Right renal pelvis (tissue), 4 donors: Measurements from ENCODE around the gene STK40. TPM values are rescaled to one million over a fixed set of nuclear protein-coding genes. Genes with fewer than 3 reads are reported as not detected.

Source experiments
- DNase-seq, 4 donors: peaks; one replicate each; pipeline ENCODE4 v3.0.0-alpha.2; 2013; ENCODE audit warnings: low read depth in 4 of 4, low spot score in 3 of 4, missing footprints in 1 of 4
- polyA plus RNA-seq, 4 donors: library from polyadenylated mRNA; unstranded; fragments of 120-200 nt; gene quantifications; one replicate each; pipeline ENCODE4 v1.2.1, GENCODE V29; 2013; ENCODE audit not compliant: insufficient read length in 4 of 4

The STK40 gene
- polyA plus RNA-seq, 4 donors, result 40.8 to 48.2 (median 43.7) TPM

GRCh38 chr1:36398370-36398977, 12.8 kb upstream of the STK40 start:
- DNase-seq, result no peak

DNA sequence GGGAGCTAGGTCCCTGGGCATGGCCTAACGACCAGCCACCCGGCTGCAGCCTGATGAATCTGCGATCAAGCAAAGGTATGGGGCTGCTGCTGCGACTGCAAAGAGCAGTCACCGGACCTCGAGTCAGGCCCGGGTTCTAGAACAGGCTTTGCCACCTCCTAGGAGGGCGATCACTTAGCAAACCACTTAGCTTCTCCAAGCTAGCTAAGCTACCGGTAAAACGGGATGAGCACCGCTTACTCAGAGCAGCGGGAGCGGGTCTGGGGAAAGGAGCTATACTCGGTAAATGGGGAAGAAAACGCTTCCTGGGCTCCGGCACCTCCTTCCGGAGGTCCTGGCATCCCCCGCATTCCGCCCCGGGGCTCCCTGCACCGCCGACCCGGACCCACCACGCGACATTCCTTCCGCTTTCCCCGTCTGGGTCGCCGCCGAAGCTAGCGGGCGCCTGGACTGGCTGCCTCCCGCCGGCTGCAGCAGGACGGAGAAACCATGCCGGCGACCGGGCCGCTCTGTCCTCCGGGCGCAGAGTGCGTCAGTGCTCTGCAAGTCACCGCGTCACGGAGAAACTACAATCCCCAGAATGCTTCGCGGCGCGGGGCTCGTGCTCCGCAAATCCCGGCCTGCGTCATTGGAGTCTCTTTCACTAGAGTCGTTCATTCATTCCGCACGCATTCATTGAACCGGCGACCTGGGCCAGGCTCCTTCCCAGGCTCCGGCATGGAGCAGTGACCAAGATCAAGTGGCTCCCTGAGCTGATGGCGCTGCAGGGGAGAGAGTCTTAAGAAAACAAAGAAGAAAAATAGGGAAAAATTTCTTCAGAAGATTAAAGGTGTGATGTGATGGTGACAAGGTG, 11.9 kb upstream of the STK40 start, which contains the start of gene LSM10:
LSM10 (minus strand) TSS at position 531 of the 853 bp plus-strand sequence. CDS start 3,779 bp downstream, outside the sequence.
- peak; percentile 85 to 93 (median 90) for DNase-seq

GRCh38 chr1:36397083-36397377, 11.3 kb upstream of the STK40 start:
- DNase-seq, result no peak

GRCh38 chr1:36396359-36396758, 10.6 kb upstream of the STK40 start:
- no peak for DNase-seq

- DNase-seq, result no peak
Measured at GRCh38 chr1:36393686-36394085, 8.0 kb upstream of the STK40 start.

DNA sequence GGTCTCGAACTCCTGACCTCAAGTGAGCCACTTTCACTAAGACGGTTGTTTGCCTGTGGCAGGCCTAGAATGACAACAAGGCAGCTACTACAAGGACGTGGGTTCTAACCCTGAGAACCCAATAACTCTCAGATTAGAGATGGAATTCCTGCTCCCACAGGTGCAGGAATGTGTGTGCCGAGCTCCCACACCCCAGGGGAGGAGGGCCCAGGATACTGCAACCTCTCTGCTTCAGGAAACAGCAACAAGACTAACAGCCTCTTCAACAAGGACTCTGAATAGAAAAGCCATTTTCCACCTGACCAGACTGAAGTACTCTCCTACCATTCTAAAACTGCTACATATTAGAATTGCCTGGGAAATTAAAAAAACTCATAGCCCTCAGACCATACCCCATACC, 7.1 kb upstream of the STK40 start:
- DNase-seq, result no peak

GRCh38 chr1:36391271-36391670, 5.5 kb upstream of the STK40 start:
- no peak for DNase-seq

DNA sequence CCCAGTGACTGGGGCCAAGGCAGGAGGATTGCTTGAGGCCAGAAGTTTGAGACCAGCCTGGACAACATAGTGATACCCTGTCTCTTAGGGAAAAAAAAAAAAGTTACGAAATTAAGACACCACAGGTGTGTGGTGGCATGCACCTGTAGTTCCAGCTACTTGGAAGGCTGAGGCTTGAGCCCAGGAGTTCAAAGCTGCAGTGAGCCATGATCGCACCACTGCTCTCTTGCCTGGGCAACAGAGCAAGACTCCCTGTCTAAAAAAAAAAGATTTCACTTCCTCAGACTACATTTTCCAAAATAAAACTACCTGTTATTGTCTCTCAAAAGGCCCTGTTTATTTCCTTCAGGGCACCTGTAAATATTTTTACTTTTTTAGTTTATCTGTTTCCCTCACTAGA, 4.7 kb upstream of the STK40 start:
- DNase-seq, result no peak

- no peak for DNase-seq
Measured at GRCh38 chr1:36389999-36390398, 4.3 kb upstream of the STK40 start.

- no peak for DNase-seq
Measured at GRCh38 chr1:36389261-36389660, 3.5 kb upstream of the STK40 start.

- no peak for DNase-seq
Measured at GRCh38 chr1:36387141-36387949, 1.6 kb upstream of the STK40 start.

DNA sequence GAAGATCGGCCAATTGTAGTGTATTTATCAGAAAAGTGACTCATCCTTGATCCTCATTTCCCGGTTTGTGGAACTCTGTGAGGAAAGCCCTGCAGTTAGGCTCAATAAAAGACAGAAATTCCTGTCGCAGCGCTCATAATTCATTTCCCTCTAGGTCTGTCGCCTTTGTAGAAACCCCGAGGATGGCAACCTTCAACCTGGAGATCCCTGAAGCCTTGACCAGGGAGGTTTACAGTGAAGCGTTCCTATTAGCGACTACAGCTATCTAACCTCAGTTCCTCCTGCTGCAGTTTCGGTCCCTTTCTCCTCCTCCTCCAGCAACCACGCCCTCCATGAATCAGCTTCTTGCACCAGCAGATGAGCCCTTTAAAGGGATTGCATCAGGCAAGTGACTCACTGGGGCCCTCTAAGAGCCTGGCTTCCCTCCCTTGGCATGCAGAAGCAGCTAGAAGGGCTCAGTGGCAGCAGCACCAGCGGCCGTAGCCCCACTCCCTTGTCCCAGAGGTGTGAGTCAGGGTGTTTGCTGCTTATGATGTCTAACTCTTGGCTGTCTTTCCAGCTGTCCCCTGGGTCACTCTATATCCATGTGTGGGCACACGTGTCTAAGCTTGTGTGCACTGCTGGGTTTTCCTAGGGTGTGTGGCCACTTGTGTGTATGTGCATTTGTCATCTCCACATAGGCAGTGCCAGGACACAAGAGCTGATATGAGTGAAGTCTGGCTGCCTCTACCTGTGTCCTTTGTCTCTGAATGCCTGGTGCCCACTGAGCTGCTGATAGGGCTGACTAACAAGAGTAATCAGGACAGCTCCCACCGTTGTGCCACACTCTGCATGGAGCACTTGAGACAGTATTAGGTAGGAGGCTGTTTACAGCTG, 779 bp upstream of the STK40 start:
- no peak for DNase-seq

DNA sequence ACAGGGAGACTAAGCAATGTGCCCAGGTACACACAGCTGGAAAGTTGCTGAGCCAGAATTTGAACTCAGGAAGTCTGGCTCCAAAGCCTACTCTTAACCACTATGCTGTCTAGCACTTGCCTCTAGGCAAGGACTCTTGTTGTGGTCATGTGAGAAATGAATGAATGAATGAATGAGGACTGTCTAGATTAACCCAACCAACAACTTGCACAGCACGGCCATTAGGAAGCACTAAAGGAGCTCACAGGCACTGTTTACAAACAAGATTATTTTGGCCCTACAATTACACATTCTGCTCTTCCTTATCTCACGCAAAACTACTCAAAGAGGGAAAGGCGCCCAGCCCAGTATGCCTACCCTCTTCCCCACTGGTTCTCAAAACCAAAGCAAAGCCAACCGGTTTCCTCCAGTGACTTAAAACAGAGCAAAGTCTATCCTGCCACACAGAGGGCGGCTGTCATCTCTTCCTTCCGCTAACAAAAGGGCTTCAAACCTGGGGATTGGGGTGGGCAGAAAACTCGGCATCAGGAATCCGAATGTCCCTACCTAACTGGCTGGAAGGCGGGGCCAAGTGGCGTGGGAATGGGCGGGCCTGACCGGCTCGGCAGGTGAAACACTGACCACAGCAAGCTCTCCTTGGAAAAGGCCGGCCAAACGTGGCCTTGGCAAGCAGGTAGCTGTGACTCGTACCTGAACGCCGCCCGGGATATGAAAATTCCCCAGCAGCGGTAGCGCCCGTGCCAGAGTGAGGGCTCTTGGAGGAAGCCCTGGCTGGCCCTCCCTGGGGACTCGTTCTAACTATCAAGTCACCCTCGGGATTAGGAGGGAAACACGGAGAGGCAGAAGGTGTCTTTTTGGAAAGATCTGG, 948 bp downstream of the STK40 start:
- no peak for DNase-seq

- no peak for DNase-seq
Measured at GRCh38 chr1:36383240-36383639, 2.5 kb downstream of the STK40 start.

GRCh38 chr1:36382669-36383068, 3.1 kb downstream of the STK40 start:
- no peak for DNase-seq

DNA sequence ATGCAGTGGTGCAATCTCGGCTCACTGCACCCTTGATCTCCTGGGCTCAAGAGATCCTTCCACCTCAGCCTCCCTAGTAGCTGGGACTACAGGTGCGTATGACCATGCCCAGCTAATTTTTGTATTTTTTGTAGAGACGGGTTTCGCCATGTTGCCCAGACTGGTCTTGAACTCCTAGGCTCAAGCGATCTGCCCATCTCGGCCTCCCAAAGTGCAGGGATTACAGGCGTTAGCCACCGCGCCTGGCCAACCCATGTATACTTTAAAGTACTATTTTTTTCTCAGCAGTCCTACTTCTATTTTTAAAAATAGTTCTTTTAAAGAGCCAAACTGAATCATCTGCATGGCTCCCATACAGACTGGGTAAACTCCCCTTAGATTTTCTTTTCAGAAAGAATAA, 3.5 kb downstream of the STK40 start:
- DNase-seq, result no peak

DNA sequence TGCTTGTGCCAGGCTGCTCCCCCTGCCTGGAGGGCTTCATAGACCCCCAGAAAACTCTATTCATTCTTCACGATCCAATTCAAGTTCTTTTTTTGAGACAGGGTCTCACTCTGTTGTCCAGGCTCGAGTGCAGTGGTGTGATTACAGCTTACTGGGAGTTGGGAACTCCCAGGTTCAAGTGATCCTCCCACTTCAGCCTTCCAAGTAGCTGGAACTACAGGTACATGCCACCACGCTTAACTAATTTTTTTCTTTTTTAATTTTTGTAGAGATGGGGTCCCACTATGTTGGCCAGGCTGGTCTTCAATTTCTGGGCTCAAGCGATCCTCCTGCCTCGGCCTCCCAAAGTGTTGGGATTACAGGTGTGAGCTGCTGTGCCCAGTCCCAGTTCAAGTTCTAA, 4.3 kb downstream of the STK40 start:
- no peak for DNase-seq

GRCh38 chr1:36380782-36381181, 4.9 kb downstream of the STK40 start:
- DNase-seq, result no peak

GRCh38 chr1:36380143-36380619, 5.5 kb downstream of the STK40 start:
- no peak for DNase-seq
